GM20000 (cell line): ENCODE measurements around the gene ESRRG.

Experiments used
- DNase-seq: peaks from one replicate; pipeline ENCODE4 v3.0.0; 2012; ENCODE audit warnings: low spot score
- TF ChIP-seq, protein P1 (sequence below): IDR thresholded peaks from 2 replicates; pipeline ENCODE4 v1.5.1; 2012; ENCODE audit warnings: mild to moderate bottlenecking, control low read depth; ENCODE audit errors: extremely low read depth, missing control alignments

The ESRRG gene

DNA sequence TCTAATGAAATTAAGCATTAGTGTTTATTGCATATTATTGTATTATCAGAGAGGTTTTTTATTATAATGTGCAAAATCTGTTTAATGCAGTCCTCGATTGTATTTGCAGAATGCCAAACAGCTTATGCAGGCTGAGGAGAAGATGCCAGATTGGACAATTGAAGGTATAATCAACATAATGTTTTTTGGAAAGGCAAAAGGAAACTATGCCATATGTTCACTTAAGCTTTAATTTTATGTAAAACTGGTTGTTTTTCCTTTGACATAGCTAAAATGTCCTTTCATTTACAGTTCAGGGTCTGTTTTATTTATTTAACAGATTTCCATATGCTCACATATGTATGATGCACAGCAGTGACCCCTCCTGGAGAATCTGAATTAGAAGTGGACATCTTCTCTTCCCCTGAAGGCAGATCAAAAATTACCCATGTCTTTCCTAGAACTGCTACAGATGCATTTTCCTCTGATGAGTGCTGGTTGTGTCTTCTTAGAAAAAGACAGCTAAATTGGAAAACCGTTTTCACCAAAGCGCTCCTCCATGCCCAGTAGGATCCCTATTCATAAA lies 156.5 kb downstream of the ESRRG start:
- peak; percentile 2 for DNase-seq
- TF ChIP-seq, protein P1, sequence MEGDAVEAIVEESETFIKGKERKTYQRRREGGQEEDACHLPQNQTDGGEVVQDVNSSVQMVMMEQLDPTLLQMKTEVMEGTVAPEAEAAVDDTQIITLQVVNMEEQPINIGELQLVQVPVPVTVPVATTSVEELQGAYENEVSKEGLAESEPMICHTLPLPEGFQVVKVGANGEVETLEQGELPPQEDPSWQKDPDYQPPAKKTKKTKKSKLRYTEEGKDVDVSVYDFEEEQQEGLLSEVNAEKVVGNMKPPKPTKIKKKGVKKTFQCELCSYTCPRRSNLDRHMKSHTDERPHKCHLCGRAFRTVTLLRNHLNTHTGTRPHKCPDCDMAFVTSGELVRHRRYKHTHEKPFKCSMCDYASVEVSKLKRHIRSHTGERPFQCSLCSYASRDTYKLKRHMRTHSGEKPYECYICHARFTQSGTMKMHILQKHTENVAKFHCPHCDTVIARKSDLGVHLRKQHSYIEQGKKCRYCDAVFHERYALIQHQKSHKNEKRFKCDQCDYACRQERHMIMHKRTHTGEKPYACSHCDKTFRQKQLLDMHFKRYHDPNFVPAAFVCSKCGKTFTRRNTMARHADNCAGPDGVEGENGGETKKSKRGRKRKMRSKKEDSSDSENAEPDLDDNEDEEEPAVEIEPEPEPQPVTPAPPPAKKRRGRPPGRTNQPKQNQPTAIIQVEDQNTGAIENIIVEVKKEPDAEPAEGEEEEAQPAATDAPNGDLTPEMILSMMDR, result no peak

DNA sequence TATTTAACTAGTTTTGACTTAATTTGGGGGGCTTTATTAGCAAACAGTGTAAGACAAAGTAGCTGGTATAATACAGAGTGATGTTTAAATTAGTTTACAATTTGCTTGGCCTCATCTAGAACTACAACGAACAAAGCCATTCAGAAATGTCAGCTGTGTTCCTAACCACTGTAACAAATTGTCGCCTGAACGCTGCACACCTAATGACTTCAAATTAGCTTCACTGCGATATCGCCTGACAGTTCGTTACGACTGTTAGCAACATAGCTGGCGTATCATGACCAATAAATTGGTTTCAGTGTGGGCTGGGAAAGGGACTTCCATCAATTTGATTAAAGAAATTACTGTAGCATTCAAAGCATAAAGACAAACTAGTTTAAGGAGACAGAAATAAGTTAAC lies 160.1 kb downstream of the ESRRG start:
- TF ChIP-seq, protein P1, result no peak
- no peak for DNase-seq

DNA sequence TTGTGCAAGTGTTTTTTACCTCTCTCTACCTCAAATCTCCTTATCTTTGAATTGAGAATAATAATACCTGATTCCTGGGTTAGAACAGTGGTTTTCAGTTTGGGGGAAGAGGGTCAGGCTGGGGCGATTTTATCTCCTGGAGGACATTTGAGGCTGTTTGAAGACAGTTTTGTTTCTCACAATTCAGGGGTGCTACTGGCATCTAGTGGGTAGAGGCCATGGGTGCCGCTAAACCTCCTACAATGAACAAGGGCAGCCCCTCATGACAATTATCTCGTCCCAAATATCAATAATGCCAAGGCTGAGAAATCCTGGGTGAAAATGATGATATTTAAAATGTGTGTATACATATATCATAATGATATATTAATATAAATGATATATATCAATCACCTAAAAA lies 160.8 kb downstream of the ESRRG start:
- no peak for DNase-seq
- TF ChIP-seq, protein P1, result no peak

DNA sequence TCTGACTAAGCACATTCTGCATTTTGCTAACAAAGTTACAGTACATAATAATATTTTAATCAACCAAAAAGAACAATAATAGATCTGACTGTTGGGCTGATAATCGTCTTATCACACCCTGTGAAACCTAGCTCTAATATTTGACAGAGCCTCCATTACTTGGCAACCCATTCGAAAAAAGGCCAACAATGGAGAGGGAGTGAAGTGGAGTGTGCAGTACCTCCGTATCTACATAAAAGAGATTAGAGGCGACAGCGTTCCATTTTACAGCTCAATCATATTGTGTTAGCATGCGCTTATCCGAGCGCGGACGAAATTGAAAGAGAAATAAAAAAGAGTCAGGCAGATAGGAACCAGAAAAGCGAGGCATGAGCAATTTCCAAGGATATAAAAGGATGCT lies 162.7 kb downstream of the ESRRG start:
- DNase-seq, result no peak
- TF ChIP-seq, protein P1, result no peak

DNA sequence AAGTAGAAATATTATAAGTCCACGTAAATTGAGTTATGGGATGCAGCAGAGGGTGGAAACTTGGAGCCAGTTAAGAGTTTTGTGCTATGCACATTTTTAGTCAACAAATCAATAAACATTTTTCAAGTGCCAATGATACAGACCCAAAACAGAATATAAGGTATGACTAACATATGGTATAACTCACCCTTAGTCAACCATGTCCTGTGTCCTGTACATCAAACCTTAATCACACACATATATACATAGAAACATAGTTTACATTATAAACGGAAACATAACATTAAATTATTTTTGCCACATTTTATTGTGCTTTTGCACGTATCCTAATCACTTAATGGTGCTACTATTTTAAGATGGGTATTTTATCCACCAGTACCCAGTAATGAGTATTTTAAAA lies 163.9 kb downstream of the ESRRG start:
- TF ChIP-seq, protein P1, result no peak
- no peak for DNase-seq

DNA sequence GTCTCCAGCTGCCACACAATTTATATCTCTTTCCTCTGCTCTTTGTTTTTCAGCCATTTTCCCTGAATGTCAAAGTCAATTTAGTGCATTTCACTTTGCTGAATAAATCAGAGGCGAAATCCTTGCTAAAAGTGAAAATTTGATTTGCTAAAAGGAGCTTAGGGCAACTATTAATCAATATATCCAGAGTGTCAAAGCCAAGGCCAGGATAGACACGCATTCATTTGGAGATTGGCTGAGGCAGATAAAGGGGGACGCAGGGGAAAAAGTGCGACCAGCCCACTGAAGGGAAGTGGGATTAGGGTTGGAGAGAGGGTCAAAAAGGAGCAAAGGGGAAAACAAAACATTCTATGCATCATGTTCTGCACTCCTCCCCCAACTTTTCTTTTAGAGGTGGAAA lies 167.6 kb downstream of the ESRRG start:
- no peak for DNase-seq
- TF ChIP-seq, protein P1, result no peak

DNA sequence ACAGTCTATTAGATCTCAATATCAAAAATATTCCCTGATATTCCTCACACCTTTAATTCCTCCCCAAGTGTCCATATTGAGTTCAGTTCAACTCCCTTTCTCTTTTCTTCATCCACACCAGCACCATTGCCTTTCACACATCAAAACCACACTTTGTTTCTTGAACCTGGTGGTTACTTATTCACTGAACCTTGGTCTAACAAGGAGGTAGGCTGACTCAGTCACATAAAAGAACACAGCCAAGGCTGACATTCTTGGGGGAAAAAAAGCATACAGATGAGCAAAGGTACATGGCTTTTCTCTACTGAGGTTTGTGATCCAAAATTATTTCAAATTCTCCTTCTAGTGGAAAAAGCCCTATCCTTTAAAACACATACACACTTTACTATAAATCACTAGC lies 168.3 kb downstream of the ESRRG start:
- TF ChIP-seq, protein P1, result no peak
- no peak for DNase-seq
